ENCODE results near the gene BLTP3A.
"Not testable (repeated sequence)": the region's sequence is repeated elsewhere in the genome, so short reads cannot be mapped to it uniquely, and the experiment has no call there.

Gene BLTP3A

GRCh38 chr6:34788111-34788510 lies 3.8 kb upstream of the BLTP3A start:
- DNase-seq (ENCODE audit: low read depth in 2 of 2) = no peak

GRCh38 chr6:34791164-34791700 lies 651 bp upstream of the BLTP3A start:
- DNase-seq (ENCODE audit: low read depth in 2 of 2) = no peak

GRCh38 chr6:34792605-34793500 lies 970 bp downstream of the BLTP3A start:
- no peak for DNase-seq (ENCODE audit: low read depth in 2 of 2)

- no peak for DNase-seq (ENCODE audit: low read depth in 2 of 2)
These were observed 2.0 kb downstream of the BLTP3A start for GRCh38 chr6:34793877-34794276.

- DNase-seq (ENCODE audit: low read depth in 2 of 2) = no peak
These were observed 4.0 kb downstream of the BLTP3A start for GRCh38 chr6:34795836-34796425.

GRCh38 chr6:34798057-34798456 lies 6.2 kb downstream of the BLTP3A start:
- DNase-seq (ENCODE audit: low read depth in 2 of 2) = no peak

GRCh38 chr6:34799547-34799946 lies 7.7 kb downstream of the BLTP3A start:
- DNase-seq (ENCODE audit: low read depth in 2 of 2) = no peak

- no peak for DNase-seq (ENCODE audit: low read depth in 2 of 2)
These were observed 12.7 kb downstream of the BLTP3A start for GRCh38 chr6:34804543-34804942.

GRCh38 chr6:34805074-34805473 lies 13.2 kb downstream of the BLTP3A start:
- not testable (repeated sequence) for DNase-seq (ENCODE audit: low read depth in 2 of 2)

- no peak for DNase-seq (ENCODE audit: low read depth in 2 of 2)
These were observed 15.0 kb downstream of the BLTP3A start for GRCh38 chr6:34806738-34807453.

- not testable (repeated sequence) for DNase-seq (ENCODE audit: low read depth in 2 of 2)
These were observed 16.6 kb downstream of the BLTP3A start for GRCh38 chr6:34808473-34808872.

- DNase-seq (ENCODE audit: low read depth in 2 of 2) = not testable (repeated sequence)
These were observed 17.5 kb downstream of the BLTP3A start for GRCh38 chr6:34809419-34809818.

- no peak for DNase-seq (ENCODE audit: low read depth in 2 of 2)
These were observed 18.4 kb downstream of the BLTP3A start for GRCh38 chr6:34810017-34810882.

GRCh38 chr6:34810936-34811632 lies 19.2 kb downstream of the BLTP3A start:
- no peak for DNase-seq (ENCODE audit: low read depth in 2 of 2)

- no peak for DNase-seq (ENCODE audit: low read depth in 2 of 2)
These were observed 21.3 kb downstream of the BLTP3A start for GRCh38 chr6:34813028-34813713.

- DNase-seq (ENCODE audit: low read depth in 2 of 2) = no peak
These were observed 24.9 kb downstream of the BLTP3A start for GRCh38 chr6:34816635-34817301.

GRCh38 chr6:34817446-34817845 lies 25.6 kb downstream of the BLTP3A start:
- no peak for DNase-seq (ENCODE audit: low read depth in 2 of 2)

- DNase-seq (ENCODE audit: low read depth in 2 of 2) = not testable (repeated sequence)
These were observed 27.1 kb downstream of the BLTP3A start for GRCh38 chr6:34818872-34819570.

All from fibroblast of skin of left biceps (primary cell).